DMS79 treated with DMSO at 0.1 percent for 48 hours (cell line): Measurements from ENCODE around the gene SLC39A11.
"Not testable (repeated sequence)": the region's sequence is repeated elsewhere in the genome, so short reads cannot be mapped to it uniquely, and the experiment has no call there.

Source experiments
- DNase-seq: peaks from one replicate; lab custom pipeline; 2025; lab: John Stamatoyannopoulos, UW

SLC39A11 gene

DNA sequence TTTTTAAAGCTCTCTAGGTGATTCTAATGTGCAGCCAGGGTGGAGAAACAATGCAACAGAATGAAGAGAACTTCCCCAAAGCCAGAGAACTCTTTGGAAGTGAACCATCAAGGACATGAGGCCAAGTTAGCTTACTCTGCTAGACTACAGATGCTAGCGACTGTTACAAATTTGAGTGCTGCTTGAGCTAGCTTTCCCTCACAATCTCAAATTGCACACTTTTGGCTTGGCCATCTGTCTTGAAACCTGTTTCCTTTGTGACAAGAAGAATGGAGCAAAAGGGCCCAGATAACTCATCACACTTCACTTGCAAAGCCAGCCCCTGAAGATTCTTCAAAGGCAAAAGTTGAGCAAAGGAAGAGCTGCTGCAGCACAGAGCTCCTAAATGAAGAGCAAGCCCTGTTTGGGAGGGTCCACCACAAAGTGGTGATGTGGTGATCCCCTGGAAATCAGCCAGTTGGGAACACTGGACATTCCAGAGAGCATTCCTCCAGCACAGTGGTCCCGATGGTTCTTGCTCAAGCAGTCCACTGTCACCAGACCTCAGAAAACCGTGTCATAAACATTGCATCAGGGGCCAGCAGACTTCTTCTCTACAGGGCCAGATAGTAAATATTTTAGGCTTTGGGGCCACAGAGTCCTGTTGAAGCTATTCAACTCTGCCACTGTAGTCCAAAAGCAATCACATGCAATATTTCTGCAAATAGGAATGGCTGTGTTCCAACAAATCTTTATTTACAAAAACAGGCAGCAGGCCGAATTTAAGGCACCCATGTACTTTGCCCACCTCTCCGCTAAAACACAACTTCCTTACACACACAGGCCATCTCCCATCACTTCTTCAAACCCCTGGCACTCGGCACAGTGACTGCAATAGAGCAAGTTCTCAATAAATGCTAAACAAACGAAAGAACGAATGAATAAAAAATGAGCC lies 21.2 kb downstream of the SLC39A11 start:
- no peak for DNase-seq

DNA sequence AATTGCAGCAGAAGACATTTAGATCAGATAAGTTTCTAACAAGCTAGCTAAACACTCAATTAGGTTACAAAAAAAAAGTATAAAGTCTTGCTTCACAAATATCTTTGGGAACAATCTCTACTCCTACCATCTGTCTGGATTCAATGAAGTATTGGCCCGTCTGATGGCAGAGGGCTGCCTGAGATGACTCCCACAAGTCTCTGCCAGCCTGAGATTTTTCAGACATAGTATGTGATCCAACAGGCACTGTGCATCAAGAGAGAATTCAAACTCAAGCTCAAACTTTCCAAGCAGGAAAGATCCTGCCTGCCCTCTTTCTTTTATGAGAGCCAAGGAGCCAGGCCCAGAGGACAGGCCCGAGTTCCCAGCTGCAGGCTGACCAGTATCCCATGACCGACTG lies 22.6 kb downstream of the SLC39A11 start:
- peak; percentile 73 for DNase-seq

DNA sequence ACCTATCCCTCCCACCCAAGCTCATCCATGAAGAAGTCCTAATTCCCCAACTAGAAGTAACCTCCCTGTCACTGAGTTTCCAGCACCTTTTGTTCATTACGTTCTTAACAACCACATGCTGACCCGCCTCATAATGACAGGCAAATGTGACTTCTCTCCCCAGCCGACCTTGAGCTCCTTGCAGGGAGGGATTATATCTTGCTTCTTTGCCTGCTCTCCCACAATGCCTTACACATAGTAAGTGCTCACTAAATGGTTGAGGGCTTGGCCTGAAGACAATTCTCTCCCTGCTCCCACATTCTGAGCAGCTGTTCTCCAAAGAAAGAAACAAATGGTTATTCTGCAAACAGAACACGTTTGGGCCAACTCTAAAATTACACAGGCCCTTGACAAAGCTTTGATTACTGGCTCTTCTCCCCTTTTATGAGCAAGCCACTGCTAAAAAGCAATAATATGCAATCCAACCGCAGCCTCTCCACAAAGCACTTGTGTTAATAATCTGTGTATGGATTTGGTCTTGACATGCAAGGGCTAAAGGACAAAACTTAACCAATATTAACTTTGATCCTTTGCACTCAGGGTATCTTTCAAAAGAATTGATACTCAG lies 23.2 kb downstream of the SLC39A11 start:
- peak; percentile 73 for DNase-seq

DNA sequence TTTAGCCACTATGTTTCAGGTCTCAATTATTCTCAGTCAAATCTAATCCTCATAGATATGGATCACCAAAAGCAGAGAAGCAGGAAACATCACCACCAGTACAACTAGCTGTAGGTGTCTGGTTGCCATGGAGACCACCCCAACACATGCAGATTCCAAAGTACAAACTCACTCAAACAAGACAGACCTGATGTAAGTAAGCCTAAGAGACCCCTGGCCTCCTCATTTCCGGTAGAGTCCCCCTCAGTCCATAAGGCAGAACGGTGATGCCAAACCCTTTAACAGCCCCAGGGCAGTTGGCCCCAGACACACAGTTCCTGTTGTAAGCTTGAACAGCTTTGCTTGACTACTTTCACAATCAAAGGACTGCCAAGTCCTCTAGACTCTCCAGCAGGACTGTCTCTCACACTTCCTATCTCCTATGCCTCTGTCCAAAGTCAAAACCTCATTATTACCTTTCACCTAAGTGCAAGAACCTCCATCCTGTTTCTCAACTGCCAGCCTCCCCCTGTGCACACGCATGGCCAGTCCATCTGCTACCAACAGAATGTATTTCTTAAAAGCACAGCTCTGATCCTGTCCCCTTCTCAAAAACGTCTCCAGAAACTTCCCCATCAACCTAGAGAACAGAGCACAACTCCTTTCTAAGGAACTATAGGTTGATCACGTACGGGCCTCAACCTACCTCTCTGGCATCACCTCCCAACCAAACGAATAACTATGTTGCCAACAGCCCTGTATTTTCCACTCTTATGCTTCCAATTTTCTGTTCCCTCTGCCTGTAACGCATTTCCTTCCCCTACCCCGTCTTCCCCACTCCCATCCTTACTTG lies 23.9 kb downstream of the SLC39A11 start:
- DNase-seq = peak; percentile 11

DNA sequence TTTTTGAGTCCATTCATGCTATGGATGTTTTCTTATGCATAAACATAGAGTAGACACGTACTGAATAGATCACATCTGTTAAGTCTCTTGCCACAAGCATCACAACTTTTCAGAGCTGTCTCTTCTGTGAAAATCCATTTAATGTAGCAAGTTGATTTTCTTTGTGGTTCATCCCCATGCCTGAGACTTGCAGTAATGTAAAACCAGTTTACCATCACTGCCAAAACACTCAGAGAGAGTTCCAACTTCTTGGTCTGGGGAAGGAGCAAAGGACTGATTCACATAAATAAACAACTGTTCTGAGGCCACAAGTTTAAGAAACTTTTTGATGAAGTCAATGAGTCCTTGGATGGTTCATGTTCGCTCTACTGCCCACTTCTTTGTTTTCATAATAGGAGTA lies 24.8 kb downstream of the SLC39A11 start:
- not testable (repeated sequence) for DNase-seq

DNA sequence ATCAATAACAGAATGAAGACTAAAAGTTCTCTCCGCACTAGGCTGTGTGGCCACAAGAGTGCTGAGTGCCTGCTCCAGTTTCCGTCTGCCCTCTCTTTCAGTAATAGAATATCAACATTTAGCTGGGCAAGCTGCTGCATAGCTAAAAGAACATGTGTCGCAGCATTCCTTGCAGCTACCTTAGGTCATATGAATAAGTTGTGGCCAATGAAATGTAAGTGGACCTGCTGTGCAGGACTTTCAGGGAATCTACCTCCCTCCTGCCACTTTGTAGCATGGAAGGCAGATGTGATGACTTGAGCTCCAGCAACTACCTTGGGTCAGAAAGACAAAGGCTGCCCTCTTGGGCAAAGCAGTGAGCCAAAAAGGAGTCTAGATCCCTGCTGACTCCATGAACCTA lies 25.4 kb downstream of the SLC39A11 start:
- no peak for DNase-seq

DNA sequence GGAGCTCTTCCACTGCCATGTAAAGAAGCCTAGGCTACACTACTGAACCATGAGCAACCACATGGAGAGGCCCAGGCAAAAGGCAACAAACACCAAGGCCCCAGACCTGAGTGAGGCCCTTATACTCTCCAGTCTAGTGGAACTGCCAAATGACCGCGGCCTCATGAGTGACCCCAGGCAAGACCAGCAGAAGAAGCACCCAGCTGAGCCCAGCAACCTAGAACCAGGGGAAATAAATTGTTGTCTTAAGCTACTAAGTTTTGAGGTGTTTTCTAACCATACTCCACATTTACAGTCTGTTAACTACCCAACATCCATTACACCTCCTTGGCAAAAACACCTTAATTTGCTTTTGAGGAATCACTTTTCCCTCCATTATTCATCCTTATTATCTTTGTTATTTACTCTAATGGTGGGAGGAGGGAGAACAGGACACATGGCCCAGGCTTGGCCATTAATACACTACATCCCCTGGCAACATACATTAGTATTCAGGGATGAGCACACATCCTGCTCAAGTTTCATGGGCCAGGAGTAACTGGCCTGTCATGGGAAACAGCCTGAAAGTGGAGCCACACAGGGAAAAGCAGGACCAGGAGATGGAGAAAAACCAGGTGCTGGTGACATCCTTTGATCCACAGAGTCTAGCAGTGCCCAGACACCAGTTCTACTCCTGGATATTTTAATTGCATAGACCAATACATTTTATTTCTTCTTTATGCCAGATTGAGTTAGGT lies 26.2 kb downstream of the SLC39A11 start:
- DNase-seq = no peak

DNA sequence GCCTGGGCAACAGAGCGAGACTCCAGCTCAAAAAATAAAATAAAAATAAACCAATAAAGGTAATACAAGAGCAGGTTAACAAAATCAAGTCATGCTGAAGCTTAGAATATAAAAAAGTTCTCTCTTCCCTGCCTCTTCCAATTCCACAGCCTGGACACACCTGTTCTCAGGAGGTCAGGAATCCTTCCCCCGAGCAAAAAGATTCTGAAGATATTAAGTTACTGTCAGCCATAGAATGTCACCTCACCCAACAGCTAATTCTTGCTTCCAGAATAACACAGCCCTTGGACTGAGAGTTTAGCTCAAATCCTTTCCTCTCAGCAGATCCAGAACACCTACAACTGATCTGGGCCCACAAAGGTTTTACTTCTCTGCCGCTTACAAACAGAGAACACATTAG lies 27.1 kb downstream of the SLC39A11 start:
- no peak for DNase-seq

DNA sequence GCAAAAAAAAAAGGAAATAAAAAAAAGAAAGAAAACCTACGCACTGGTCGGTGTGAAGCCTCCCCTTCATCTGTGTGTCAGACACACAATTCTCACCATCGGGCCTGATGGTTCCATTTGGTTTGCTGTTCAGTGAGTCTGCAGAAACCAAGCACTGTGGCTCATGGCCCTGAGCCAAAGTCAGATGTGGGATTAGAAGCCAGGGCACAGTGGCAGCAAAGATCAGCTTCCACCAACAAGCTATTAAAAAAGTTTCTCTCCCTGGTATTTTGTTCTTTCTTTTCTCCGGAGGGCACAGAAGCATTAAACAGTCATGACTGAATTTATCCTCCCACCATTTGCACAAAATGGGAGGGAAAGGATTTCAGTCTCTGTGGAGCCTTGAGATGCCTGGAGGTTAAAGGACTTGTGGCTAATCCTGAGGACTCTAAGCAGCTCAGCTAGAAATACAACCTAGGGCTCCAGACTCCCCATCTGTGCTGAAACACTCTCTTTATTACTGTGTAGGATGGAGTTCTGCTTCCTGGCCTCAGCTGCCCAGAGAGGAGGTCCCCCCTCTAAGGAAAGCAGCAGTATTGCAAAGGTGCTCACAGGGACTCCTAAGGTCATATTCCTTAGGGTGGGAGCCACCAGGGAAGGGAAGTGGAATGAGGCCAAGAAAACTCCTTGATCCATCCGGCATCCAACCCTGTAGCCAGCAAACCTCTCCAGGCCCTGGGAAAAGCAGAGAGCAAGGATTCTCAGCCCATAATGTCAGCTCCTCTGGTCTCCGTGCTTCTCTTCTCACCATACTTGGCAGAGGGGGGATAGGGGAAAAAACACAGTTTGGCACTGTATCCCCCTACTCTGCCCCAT lies 28.2 kb downstream of the SLC39A11 start:
- DNase-seq = peak; percentile 57

DNA sequence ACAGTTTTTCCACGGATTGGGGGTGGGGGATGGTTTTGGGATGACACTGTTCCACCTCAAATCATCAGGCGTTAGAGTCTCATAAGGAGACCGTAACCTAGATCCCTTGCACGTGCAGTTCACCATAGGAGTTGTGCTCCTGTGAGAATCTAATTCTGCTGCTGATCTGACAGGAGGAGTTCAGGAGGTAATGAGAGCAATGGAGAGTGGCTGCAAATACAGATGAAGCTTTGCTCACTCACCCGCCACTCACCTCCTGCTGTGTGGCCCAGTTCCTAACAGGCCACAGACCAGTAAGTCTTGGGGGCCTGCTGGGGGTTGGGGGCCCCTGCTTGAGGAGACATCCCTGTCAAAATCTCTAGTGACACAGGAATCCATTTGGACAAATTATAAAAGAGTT lies 29.8 kb downstream of the SLC39A11 start:
- no peak for DNase-seq

DNA sequence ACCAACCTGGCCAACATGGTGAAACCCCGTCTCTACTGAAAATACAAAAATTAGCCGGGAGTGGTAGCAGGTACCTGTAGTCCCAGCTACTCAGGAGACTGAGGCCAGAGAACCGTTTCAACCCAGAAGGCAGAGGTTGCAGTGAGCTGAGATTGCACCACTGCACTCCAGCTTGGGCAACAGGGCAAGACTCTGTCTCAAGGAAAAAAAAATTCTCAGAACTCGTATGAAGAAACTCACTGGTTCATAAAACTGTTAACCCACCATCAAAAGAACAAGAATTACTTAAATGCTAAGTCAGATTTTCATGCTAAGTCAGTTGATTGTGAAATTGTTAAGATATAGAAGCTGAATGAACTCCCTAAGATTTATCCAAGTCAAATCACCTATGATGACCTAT lies 31.3 kb downstream of the SLC39A11 start:
- no peak for DNase-seq

DNA sequence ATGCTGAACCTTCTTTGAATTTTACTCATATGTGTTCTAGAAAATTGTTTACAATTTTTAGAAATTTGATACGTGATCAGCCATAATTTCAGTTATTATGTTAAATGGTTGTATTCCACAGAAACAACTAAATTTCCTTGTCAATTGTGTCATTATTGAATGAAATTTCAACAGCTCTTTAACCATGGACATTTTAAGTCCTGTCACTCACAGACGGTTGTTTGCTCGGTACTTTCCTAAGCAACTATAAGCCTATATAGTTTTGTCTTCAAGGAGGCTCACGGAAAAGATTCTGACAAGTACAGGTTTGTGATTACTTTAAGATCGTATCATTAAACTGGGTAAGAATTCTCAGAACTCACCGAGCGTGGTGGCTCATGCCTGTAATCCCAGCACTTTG lies 31.8 kb downstream of the SLC39A11 start:
- DNase-seq = no peak

DNA sequence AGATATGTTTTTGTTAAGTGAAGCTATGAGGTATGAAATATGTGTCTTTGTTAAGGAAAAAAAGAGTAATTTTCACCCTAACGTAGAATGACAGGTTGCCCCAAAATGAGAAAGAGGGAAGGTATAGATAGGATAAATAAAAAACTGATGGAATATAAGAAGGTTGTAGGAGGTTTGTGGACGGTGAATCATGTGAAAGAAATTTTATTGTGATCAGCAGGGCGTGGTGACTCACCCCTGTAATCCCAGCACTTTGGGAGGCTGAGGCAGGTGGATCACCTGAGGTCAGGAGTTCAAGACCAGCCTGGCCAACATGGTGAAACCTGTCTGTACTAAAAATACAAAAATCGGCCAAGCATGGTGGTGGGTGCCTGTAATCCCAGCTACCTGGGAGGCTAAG lies 32.8 kb downstream of the SLC39A11 start:
- not testable (repeated sequence) for DNase-seq

DNA sequence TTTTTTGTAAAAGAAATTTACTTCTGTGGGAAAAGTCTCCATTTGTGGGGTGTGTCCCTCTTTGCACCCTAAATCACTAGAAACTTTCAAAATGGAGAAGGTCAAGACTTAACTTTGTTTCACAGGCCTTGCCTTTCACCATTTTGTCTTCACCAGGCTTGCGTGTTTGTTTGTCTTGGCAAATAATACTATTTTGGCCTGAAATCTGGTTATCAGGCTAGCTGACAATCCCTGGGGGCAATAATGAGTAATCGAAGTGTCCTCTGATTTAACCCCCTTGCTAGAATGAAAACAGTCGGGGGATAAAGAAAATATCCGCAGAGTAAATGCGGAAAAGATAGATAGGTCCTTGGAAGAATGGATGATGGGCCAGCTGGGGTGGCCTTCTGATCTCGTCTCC lies 34.5 kb downstream of the SLC39A11 start:
- no peak for DNase-seq

DNA sequence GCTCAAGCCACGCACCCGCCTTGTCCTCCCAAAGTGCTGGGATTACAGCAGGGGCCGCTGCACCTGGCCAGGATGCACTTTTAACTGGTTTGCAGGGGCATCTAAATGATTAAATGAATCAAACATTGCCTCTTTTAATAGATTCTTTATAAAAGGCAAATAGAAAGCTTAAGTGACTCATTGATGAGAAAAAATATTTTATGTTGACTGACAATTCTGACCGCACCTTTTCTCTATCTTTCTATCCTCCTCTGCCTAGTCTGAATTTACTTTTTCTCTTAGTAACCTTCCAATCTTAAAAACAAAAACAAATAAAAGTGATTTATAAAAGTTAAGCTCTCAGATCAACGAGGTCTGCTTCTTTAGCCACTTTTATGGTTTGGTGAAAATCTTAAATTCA lies 35.3 kb downstream of the SLC39A11 start:
- DNase-seq = no peak

DNA sequence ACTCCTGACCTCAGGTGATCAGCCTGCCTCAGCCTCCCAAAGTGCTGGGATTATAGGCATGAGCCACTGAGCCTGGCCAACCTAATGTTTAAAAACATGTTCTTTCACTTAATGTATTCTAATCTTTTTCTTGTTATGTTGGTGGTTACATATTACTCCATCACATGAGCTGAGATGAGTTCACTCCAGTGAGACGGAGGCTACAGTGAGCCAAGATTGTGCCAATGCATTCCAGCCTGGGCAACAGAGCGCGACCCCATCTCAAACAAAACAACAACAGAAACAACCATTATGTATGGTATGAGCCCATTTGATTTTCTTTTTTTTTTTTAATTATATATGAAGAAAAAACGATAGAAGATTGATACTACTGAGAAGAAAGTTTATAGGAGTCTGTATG lies 39.6 kb downstream of the SLC39A11 start:
- DNase-seq = no peak

DNA sequence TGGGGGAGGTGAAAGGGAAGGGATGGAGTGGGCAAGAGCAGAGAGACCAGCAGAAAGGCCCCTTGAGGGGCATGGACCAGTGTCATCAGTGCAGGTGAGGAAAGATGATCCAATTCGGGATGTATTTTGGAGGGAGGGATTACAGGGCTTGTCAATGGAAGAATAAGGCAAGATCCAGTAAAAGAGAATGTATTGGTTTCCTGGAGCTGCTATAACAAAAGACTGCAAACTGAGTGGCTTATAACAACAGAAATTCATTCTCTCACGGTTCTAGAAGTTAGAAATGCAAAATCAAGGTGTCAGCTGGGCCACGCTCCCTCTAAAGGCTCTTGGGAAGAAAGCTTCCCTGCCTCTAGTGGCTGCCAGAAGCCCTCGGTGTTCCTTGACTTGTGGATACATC lies 41.7 kb downstream of the SLC39A11 start:
- DNase-seq = no peak

DNA sequence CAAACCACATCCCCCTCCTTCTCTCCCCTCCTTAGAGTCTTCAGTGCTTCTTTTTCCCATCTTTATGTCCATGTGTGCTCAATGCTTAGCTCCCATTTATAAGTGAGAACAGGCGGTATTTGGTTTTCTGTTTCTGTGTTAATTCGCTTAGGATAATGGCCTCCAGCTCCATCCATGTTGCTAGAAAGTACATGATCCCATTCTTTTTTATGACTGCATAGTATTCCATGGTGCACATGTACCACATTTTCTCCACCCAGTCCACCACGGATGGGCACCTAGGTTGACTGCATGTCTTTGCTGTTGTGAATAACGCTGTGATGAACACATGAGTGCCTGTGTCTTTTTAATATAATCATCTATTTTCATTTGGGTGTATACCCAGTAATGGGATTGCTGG lies 44.3 kb downstream of the SLC39A11 start:
- no peak for DNase-seq

DNA sequence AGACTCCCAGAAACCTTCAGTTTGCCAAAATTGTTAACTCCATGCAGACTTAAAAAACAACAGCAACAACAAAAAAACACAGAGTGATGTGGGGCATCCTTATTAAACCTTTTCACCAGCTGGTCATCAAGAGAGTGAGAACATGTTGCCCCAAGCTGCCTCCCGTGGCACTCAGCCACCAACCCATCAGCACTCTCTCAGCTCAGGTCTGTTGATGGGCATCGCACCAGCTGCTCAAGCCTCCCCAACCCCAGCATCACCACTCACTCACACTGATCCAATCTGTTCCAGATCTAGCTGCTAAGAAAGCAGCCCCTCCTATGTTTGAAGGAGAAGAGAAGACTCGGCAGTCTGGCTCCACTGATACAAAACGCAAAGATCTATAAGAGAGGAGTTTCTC lies 46.8 kb downstream of the SLC39A11 start:
- DNase-seq = no peak

DNA sequence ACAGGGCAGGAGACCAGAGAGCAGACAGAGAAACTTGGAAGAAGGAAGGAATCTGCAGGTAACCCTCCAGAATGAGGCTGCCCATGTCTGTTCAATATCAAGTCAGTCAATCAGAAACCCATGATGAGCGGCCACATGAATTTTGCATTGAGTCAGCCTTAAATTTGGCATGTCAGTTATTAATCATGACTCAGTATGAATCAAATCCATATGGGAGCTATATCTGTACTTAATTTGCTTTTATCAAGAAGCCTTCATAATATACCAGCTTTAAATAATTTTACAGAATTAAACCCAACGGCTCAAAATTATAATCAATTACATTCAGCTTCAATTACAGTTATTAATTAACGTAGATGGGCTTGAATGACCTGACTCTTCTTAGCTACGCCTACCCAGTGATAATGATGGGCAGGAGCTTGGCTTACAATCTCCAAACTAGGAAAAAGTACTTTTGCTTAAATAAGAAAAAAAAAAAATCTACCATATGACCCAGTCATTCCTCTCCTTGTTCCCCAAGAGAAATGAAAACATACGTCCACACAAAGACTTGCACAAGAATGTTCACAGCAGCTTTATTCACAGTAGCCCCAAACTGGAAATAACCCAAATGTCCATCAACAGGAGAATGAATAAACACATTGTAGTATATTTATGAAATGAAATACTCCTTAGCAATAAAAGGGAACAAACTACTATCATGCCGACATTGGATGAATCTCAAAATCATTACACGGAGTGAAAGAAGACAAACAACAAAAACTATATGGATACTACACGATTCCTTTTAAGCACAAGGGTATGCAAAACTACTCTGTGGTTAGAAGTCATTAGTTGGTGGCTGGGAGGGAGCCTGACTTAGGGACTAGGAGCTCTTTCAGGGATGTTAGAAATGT lies 48.6 kb downstream of the SLC39A11 start:
- no peak for DNase-seq
